ENCODE results near the gene CCL4. TPM values are rescaled to one million over a fixed set of nuclear protein-coding genes. Genes with fewer than 3 reads are reported as not detected.
"Not testable (repeated sequence)": the region's sequence is repeated elsewhere in the genome, so short reads cannot be mapped to it uniquely, and the experiment has no call there.

CCL4 gene
- total and polyA plus RNA-seq, 2 donors from 2014 or later: 3.9 to 5.1 TPM

DNA sequence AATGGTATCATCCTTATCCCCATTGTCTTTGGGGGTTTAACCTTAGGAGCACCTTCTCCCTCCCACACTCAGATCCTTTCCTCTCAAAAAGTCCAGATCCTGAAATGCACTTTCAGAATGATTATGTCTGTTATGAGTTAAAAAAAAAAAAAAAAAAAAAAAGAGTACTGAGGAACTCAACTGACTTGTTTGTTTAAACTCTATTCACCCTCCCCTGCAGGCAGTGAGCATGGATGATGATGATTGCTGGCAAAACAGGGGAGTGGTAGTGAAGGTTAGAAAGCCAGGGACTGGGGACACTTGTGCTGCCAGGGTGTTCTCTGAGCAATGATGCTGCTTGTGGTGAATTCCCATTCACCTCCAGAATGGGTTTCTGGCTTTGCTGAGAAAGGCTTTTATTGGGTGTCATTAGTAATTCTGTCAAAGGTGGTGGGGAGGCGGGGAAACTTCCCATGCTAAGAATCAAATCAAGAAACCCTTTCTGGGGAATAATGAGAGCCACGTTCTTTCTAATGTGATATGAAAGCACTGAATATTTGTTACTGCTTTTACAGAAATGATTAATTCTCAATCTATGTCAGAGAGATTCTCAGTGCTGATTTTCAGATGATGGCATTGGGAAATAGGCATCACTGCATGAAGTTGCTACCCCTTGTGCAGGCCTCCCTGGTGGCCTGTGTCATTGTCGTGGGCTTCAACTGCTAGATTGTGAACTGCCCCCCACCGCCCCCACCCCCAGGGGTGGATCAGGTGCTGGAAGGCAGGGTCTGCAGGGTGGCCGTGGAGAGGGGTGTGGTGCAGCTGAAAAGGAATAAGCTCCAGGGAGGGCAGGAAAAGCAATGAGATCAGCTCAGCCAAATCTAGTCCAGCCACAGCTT is 14.1 kb downstream of the CCL4 start:
- intact Hi-C loops (cut with DNase I): no loop called here

DNA sequence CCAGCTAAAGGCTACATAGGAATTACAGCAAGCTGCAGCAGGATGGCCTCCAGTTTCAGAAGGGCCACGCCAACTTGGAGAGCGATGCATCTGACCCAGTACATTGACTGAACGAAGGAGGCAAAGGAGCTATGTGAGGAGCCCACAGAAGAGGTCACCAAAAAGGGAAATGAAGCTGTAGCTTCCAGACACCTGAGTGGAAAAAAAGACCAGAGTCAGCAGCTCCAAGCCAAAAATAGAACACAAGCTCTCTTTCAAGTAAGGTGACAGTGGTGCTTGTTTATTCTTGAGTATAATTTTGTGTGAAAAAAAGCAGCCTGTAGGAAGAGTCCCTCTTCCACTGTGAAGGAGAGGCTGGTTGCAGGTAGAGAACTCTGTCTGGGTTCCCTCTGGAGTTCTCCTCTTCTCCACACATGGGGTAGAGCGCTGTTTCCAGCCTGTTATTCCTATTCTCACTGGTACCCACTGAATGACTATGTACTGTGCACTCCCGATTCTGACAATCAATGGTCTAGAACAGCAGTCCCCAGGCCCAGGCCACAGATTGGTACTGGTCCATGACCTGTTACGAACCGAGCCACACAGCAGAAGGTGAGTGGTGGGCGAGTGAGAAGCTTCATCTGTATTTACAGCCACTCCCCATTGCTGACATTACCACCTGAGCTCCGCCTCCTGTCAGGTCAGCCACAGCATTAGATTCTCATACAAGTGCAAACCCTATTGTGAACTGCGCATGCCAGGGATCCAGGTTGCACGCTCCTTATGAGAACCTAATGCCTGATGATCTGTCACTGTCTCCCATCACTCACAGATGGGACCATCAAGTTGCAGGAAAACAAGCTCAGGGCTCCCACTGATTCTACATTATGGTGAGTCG is 15.1 kb downstream of the CCL4 start:
- DNase-seq (no peak), FAIRE-seq (no peak)
- Histone ChIP-seq H3K9ac (ENCODE audit: low read length in 3 of 3) (no peak overlapping the region), H3K36me3 (ENCODE audit: control insufficient read depth in 2 of 3, insufficient read depth in 3 of 3, low read length in 3 of 3) (no peaks in the 10 kb centered on the region), H3K27ac (ENCODE audit: low read depth in 2 of 2, low read length in 2 of 2) (no peak overlapping the region), H3K27me3 (ENCODE audit: control insufficient read depth, insufficient read depth, low read length) (no peaks in the 10 kb centered on the region), H3K4me1 (ENCODE audit: control insufficient read depth in 2 of 3, insufficient read depth in 2 of 3, low read depth in 1 of 3, low read length in 3 of 3) (no peaks in the 10 kb centered on the region), H3K9me3 (ENCODE audit: control insufficient read depth in 2 of 3, insufficient read depth in 1 of 3, low read length in 3 of 3) (no peaks in the 10 kb centered on the region), H3K4me3 (ENCODE audit: low read length in 3 of 3) (no peak overlapping the region)
- intact Hi-C loops (cut with DNase I): no loop called here
- TF ChIP-seq, protein P1, sequence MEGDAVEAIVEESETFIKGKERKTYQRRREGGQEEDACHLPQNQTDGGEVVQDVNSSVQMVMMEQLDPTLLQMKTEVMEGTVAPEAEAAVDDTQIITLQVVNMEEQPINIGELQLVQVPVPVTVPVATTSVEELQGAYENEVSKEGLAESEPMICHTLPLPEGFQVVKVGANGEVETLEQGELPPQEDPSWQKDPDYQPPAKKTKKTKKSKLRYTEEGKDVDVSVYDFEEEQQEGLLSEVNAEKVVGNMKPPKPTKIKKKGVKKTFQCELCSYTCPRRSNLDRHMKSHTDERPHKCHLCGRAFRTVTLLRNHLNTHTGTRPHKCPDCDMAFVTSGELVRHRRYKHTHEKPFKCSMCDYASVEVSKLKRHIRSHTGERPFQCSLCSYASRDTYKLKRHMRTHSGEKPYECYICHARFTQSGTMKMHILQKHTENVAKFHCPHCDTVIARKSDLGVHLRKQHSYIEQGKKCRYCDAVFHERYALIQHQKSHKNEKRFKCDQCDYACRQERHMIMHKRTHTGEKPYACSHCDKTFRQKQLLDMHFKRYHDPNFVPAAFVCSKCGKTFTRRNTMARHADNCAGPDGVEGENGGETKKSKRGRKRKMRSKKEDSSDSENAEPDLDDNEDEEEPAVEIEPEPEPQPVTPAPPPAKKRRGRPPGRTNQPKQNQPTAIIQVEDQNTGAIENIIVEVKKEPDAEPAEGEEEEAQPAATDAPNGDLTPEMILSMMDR (IDR thresholded peaks at IDR 0.05; ENCODE audit: borderline replicate concordance, extremely low read depth, insufficient read depth): no peak

More for the DNA sequence above, 14.1 kb downstream of the CCL4 start:
- TF ChIP-seq, protein P1 (IDR thresholded peaks at IDR 0.05; ENCODE audit: borderline replicate concordance, extremely low read depth, insufficient read depth): no peak
- DNase-seq: no peak
- H3K27me3 ChIP-seq (ENCODE audit: control insufficient read depth, insufficient read depth, low read length): no peaks in the 10 kb centered on the region
- no peaks in the 10 kb centered on the region for H3K4me1 ChIP-seq (ENCODE audit: control insufficient read depth in 2 of 3, insufficient read depth in 2 of 3, low read depth in 1 of 3, low read length in 3 of 3)
- no peak overlapping the region for H3K9ac ChIP-seq (ENCODE audit: low read length in 3 of 3)
- H3K27ac ChIP-seq (ENCODE audit: low read depth in 2 of 2, low read length in 2 of 2): no peak overlapping the region
- no peak for FAIRE-seq
- H3K4me3 ChIP-seq (ENCODE audit: low read length in 3 of 3): no peak overlapping the region
- H3K9me3 ChIP-seq (ENCODE audit: control insufficient read depth in 2 of 3, insufficient read depth in 1 of 3, low read length in 3 of 3): no peaks in the 10 kb centered on the region
- H3K36me3 ChIP-seq (ENCODE audit: control insufficient read depth in 2 of 3, insufficient read depth in 3 of 3, low read length in 3 of 3): no peaks in the 10 kb centered on the region

DNA sequence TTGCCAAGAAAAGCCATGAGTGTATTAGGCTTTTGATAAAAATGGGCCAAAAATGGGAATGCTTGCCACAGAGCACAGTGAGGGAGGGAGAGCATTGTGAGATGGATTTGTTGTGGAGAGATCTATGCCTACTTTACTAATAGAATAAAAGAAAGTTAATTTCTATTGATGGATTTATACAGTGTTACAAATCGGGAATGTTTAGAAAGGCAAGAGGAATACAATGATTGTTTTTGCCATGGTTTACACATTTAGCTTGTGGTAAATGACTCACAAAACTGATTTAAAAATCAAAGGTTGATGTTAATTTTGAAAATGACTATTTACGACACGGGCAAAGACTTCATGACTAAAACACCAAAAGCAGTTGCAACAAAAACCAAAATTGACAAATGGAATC is 16.6 kb downstream of the CCL4 start:
- Histone ChIP-seq H3K9ac (ENCODE audit: low read length in 3 of 3) (no peak overlapping the region), H3K27ac (ENCODE audit: low read depth in 2 of 2, low read length in 2 of 2) (no peak overlapping the region), H3K4me3 (ENCODE audit: low read length in 3 of 3) (no peak overlapping the region), H3K27me3 (ENCODE audit: control insufficient read depth, insufficient read depth, low read length) (no peaks in the 10 kb centered on the region), H3K9me3 (ENCODE audit: control insufficient read depth in 2 of 3, insufficient read depth in 1 of 3, low read length in 3 of 3) (peaks cover 0 to 5% (median under 1%) of the 10 kb centered on the region in 3 donors), H3K36me3 (ENCODE audit: control insufficient read depth in 2 of 3, insufficient read depth in 3 of 3, low read length in 3 of 3) (no peaks in the 10 kb centered on the region), H3K4me1 (ENCODE audit: control insufficient read depth in 2 of 3, insufficient read depth in 2 of 3, low read depth in 1 of 3, low read length in 3 of 3) (no peaks in the 10 kb centered on the region)
- no peak for DNase-seq
- TF ChIP-seq, protein P1 (IDR thresholded peaks at IDR 0.05; ENCODE audit: borderline replicate concordance, extremely low read depth, insufficient read depth): no peak
- intact Hi-C loops (cut with DNase I): no loop called here
- FAIRE-seq: no peak

DNA sequence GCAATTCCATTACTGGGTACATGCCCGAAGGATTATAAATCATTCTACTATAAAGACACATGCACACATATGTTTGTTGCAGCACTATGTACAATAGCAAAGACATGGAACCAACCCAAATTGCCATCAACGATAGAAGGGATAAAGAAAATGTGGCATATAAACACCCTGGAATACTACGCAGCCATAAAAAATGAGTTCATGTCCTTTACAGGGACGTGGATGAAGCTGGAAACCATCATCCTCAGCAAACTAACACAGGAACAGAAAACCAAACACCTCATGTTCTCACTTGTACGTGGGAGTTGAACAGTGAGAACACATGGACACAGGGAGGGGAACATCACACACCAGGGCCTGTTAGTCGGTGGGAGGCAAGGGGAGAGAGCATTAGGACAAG is 17.5 kb downstream of the CCL4 start:
- H3K9ac ChIP-seq (ENCODE audit: low read length in 3 of 3); DNase-seq; H3K36me3 ChIP-seq (ENCODE audit: control insufficient read depth in 2 of 3, insufficient read depth in 3 of 3, low read length in 3 of 3); intact Hi-C loops (cut with DNase I); H3K27ac ChIP-seq (ENCODE audit: low read depth in 2 of 2, low read length in 2 of 2); FAIRE-seq; H3K27me3 ChIP-seq (ENCODE audit: control insufficient read depth, insufficient read depth, low read length); H3K4me1 ChIP-seq (ENCODE audit: control insufficient read depth in 2 of 3, insufficient read depth in 2 of 3, low read depth in 1 of 3, low read length in 3 of 3); H3K4me3 ChIP-seq (ENCODE audit: low read length in 3 of 3): not testable (repeated sequence)
- H3K9me3 ChIP-seq (ENCODE audit: control insufficient read depth in 2 of 3, insufficient read depth in 1 of 3, low read length in 3 of 3): peaks cover 0 to 13% (median 7%) of the 10 kb centered on the region in 3 donors
